Measurements from ENCODE around the gene PHLPP1. TPM values are rescaled to one million over a fixed set of nuclear protein-coding genes. Genes with fewer than 3 reads are reported as not detected.

Gene PHLPP1
- total RNA-seq, 5 donors from 2014 or later (not counting 1 experiment from before 2014, with no cell fraction given), result 6.9 to 11.5 (median 7.4) TPM

DNA sequence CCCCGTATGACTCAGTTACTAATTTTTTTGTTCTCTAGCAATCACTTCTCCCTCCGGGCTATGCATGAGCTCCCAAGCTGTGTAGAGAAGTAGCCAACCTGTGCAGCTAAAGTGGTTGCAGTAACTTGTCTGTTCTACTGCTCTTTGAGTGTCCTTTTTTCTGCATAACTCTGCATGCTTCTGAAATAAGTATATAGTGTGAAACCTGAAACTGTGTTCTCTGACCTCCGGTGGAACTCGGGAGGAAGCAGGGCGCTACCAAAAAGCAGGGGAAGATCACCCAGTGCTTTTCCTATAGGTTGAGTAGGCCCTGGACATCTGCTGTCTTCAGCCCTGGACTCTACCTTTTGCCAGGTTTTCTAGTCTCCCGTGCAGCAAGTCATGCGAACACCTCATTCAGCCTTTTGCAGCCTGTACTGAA, 47.8 kb downstream of the PHLPP1 start:
- H3K27me3 Mint-ChIP-seq, result no peaks in the 10 kb centered on the region
- no peak overlapping the region for H3K27ac ChIP-seq (ENCODE audit: low read length)
- no peak overlapping the region for H3K4me3 Mint-ChIP-seq
- no peaks in the 10 kb centered on the region for H3K9me3 Mint-ChIP-seq
- H3K27ac Mint-ChIP-seq, result no peak overlapping the region
- no peaks in the 10 kb centered on the region for H3K4me1 ChIP-seq (ENCODE audit: control insufficient read depth in 1 of 2, extremely low read depth in 1 of 2, insufficient read depth in 2 of 2, low read length in 2 of 2)
- ChIA-PET POLR2A (interaction anchor here in 1 of 2 donors (0.7 kb wide), 1 partner anchor 197 kb away, joined by 6 read pairs; no protein-coding TSS in a partner anchor), CTCF (no interaction called here)
- ATAC-seq (replicated peaks in 1 of 4) (no peak), DNase-seq (no peak)
- 81% methylated on average over 3 of the region's 7 CpGs for WGBS (ENCODE audit: insufficient coverage)
- H3K4me3 ChIP-seq (ENCODE audit: control insufficient read depth in 1 of 2, extremely low read depth in 1 of 2, low read length in 1 of 2), result no peak overlapping the region
- H3K27me3 ChIP-seq (replicated peaks in 1 of 2; ENCODE audit: control insufficient read depth in 2 of 2, extremely low read depth in 1 of 2, insufficient read depth in 2 of 2, low read length in 1 of 2), result no peaks in the 10 kb centered on the region
- peaks cover 3% of the 10 kb centered on the region for H3K36me3 Mint-ChIP-seq
- no peaks in the 10 kb centered on the region for H3K36me3 ChIP-seq (ENCODE audit: control insufficient read depth in 2 of 2, extremely low read depth in 1 of 2, insufficient read depth in 1 of 2, low read length in 1 of 2)
- H3K4me1 Mint-ChIP-seq, result peaks cover 5 to 10% (median 6%) of the 10 kb centered on the region in 3 donors
- H3K9me3 ChIP-seq, result no peaks in the 10 kb centered on the region

DNA sequence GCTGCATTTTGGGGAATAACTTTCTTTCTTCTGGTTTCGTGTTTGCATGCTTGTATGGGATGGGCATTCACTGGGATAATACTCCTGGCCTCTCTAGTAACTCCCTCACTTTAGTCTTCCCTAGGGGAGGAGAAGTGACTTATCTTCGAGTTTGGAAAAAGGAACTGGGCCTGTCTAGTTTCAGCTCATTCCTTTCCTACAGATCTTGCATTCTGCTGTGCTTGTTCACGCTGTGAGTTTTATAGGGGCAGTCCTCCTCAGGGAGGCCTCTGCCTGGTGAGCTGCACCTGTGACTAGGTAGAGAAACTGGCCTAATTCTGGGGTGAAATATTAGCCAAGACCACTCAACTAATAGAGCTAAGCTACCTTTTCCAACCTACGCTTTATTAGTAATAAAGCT, 50.9 kb downstream of the PHLPP1 start:
- ATAC-seq (replicated peaks in 1 of 4) (no peak), DNase-seq (no peak)
- Histone ChIP-seq H3K4me3 (ENCODE audit: control insufficient read depth in 1 of 2, extremely low read depth in 1 of 2, low read length in 1 of 2) (no peak overlapping the region), H3K36me3 (ENCODE audit: control insufficient read depth in 2 of 2, extremely low read depth in 1 of 2, insufficient read depth in 1 of 2, low read length in 1 of 2) (no peaks in the 10 kb centered on the region), H3K9me3 (no peaks in the 10 kb centered on the region), H3K4me1 (ENCODE audit: control insufficient read depth in 1 of 2, extremely low read depth in 1 of 2, insufficient read depth in 2 of 2, low read length in 2 of 2) (no peaks in the 10 kb centered on the region), H3K27me3 (replicated peaks in 1 of 2; ENCODE audit: control insufficient read depth in 2 of 2, extremely low read depth in 1 of 2, insufficient read depth in 2 of 2, low read length in 1 of 2) (no peaks in the 10 kb centered on the region), H3K27ac (ENCODE audit: low read length) (no peak overlapping the region)
- ChIA-PET POLR2A (no interaction called here), CTCF (no interaction called here)
- H3K4me1 Mint-ChIP-seq, result peaks cover 9 to 12% (median 12%) of the 10 kb centered on the region in 3 donors
- no CpG with 5 or more reads among the region's 4 CpGs for WGBS (ENCODE audit: insufficient coverage)
- no peak overlapping the region for H3K4me3 Mint-ChIP-seq
- no peak overlapping the region for H3K27ac Mint-ChIP-seq
- H3K36me3 Mint-ChIP-seq, result no peaks in the 10 kb centered on the region
- H3K9me3 Mint-ChIP-seq, result no peaks in the 10 kb centered on the region
- H3K27me3 Mint-ChIP-seq, result no peaks in the 10 kb centered on the region

DNA sequence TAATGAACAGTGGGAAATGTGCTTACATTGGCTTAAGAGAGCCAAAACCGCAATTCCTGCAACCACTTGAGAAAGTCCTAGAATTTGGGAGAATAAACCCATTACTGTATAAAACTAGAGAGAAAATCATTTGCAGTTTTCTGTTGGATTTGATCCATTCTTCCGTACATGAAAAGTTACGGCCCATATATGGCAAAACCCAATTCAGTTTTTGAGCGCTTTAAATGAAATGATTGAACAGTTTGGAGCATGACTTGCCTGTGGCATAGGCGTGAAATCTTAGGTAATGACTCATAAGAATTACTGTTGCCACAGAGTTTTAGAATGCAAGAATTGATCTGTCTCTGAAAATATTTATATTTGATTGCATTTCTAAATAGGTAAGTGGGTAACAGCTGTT, 52.0 kb downstream of the PHLPP1 start:
- H3K36me3 ChIP-seq (ENCODE audit: control insufficient read depth in 2 of 2, extremely low read depth in 1 of 2, insufficient read depth in 1 of 2, low read length in 1 of 2), result no peaks in the 10 kb centered on the region
- Mint-ChIP-seq H3K4me3 (no peak overlapping the region), H3K27ac (no peak overlapping the region), H3K4me1 (peaks cover 17 to 21% (median 20%) of the 10 kb centered on the region in 3 donors), H3K9me3 (no peaks in the 10 kb centered on the region), H3K36me3 (no peaks in the 10 kb centered on the region), H3K27me3 (no peaks in the 10 kb centered on the region)
- H3K4me3 ChIP-seq (ENCODE audit: control insufficient read depth in 1 of 2, extremely low read depth in 1 of 2, low read length in 1 of 2), result no peak overlapping the region
- DNase-seq (no peak), ATAC-seq (replicated peaks in 1 of 4) (no peak)
- POLR2A ChIA-PET, result no interaction called here
- CTCF ChIA-PET, result no interaction called here
- H3K27ac ChIP-seq (ENCODE audit: low read length), result no peak overlapping the region
- 97% methylated on average over 3 of the region's 5 CpGs for WGBS (ENCODE audit: insufficient coverage)
- no peaks in the 10 kb centered on the region for H3K9me3 ChIP-seq
- H3K4me1 ChIP-seq (ENCODE audit: control insufficient read depth in 1 of 2, extremely low read depth in 1 of 2, insufficient read depth in 2 of 2, low read length in 2 of 2), result no peaks in the 10 kb centered on the region
- H3K27me3 ChIP-seq (replicated peaks in 1 of 2; ENCODE audit: control insufficient read depth in 2 of 2, extremely low read depth in 1 of 2, insufficient read depth in 2 of 2, low read length in 1 of 2), result no peaks in the 10 kb centered on the region

DNA sequence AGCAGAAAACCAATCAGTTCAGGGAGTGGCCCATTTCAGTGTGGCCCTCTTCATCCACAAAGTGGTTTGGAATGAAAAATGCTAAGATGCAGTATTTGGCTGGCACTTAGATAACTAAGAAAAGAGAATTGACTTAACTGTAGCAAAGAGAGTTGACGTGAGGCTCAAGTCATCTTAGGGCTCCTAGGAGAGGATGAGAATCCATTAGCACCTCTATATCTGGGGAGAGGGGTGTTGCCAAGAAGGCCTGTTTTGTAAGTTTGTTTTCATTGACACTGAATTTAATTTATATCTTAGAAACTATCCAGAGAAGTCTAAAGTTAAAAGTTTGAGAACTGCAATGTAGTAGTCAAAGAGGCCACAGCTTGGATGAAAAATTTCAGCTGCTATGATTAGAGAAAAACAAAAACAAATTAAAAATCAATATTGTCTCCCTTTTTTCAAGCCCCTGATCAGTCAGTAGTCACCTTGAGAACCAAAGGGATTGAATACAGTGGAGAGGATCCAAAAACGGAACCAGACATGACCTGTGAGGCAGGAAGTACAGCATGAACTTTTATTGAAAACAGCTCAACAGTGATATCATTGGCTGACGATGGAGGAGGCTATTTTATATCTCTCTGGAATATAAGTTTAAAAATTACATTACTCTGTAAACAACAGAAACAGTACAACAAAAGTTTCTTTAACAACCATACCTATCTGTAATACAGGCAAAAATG, 52.7 kb downstream of the PHLPP1 start:
- Mint-ChIP-seq H3K4me1 (peaks cover 17 to 21% (median 20%) of the 10 kb centered on the region in 3 donors), H3K27me3 (no peaks in the 10 kb centered on the region), H3K9me3 (no peaks in the 10 kb centered on the region), H3K36me3 (no peaks in the 10 kb centered on the region), H3K27ac (no peak overlapping the region), H3K4me3 (no peak overlapping the region)
- Histone ChIP-seq H3K36me3 (ENCODE audit: control insufficient read depth in 2 of 2, extremely low read depth in 1 of 2, insufficient read depth in 1 of 2, low read length in 1 of 2) (no peaks in the 10 kb centered on the region), H3K4me1 (ENCODE audit: control insufficient read depth in 1 of 2, extremely low read depth in 1 of 2, insufficient read depth in 2 of 2, low read length in 2 of 2) (no peaks in the 10 kb centered on the region), H3K9me3 (no peaks in the 10 kb centered on the region), H3K27me3 (replicated peaks in 1 of 2; ENCODE audit: control insufficient read depth in 2 of 2, extremely low read depth in 1 of 2, insufficient read depth in 2 of 2, low read length in 1 of 2) (no peaks in the 10 kb centered on the region), H3K4me3 (ENCODE audit: control insufficient read depth in 1 of 2, extremely low read depth in 1 of 2, low read length in 1 of 2) (no peak overlapping the region), H3K27ac (ENCODE audit: low read length) (no peak overlapping the region)
- ATAC-seq (replicated peaks in 1 of 4) (no peak), DNase-seq (no peak)
- 100% methylated on average over 1 of the region's 3 CpGs for WGBS (ENCODE audit: insufficient coverage)
- CTCF ChIA-PET, result no interaction called here
- POLR2A ChIA-PET, result no interaction called here

DNA sequence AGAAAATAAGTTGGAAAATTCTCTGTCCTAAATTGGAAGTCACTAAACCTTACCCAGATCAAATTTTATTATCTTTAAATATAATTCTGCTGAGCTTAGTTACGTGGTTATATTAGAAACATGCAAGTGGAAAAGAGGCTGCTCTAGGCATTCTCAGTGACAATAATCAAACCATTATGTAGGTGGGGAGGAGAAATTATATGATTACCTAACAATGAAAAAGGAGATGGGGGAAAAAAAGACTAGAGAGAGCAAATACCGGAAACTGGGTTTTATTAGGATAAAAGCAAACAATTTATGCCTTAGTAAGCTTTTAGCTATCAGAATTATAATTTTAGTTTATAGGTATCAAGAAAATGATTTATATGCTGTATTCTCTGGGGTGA, 53.2 kb downstream of the PHLPP1 start:
- WGBS (ENCODE audit: insufficient coverage), result no CpG with 5 or more reads among the region's 2 CpGs
- Histone ChIP-seq H3K27me3 (replicated peaks in 1 of 2; ENCODE audit: control insufficient read depth in 2 of 2, extremely low read depth in 1 of 2, insufficient read depth in 2 of 2, low read length in 1 of 2) (no peaks in the 10 kb centered on the region), H3K9me3 (no peaks in the 10 kb centered on the region), H3K4me3 (ENCODE audit: control insufficient read depth in 1 of 2, extremely low read depth in 1 of 2, low read length in 1 of 2) (no peak overlapping the region), H3K27ac (ENCODE audit: low read length) (no peak overlapping the region), H3K4me1 (ENCODE audit: control insufficient read depth in 1 of 2, extremely low read depth in 1 of 2, insufficient read depth in 2 of 2, low read length in 2 of 2) (no peaks in the 10 kb centered on the region), H3K36me3 (ENCODE audit: control insufficient read depth in 2 of 2, extremely low read depth in 1 of 2, insufficient read depth in 1 of 2, low read length in 1 of 2) (no peaks in the 10 kb centered on the region)
- ChIA-PET CTCF (no interaction called here), POLR2A (no interaction called here)
- Mint-ChIP-seq H3K4me3 (no peak overlapping the region), H3K36me3 (no peaks in the 10 kb centered on the region), H3K4me1 (peaks cover 17 to 21% (median 20%) of the 10 kb centered on the region in 3 donors), H3K27ac (no peak overlapping the region), H3K9me3 (no peaks in the 10 kb centered on the region), H3K27me3 (no peaks in the 10 kb centered on the region)
- ATAC-seq (replicated peaks in 1 of 4) (no peak), DNase-seq (no peak)

DNA sequence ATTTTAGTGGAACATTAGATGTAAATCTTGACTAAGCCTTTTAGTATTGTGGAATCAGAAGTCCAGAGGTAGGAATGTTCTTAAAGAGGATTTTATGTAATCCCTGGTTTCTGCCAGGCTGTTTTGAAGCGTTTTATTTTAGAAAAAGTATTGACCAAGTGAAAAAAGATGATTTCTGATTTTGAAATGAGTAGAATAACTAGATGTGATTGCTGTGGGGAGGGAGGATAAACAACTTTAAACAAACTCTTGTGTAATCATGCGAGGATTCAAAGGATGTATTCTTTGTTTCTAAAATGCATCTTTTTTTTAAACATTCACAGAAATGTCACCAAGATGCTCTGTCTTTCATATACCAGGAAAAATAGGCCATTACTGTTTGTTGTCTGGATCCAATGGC, 53.9 kb downstream of the PHLPP1 start:
- Histone ChIP-seq H3K4me3 (ENCODE audit: control insufficient read depth in 1 of 2, extremely low read depth in 1 of 2, low read length in 1 of 2) (no peak overlapping the region), H3K36me3 (ENCODE audit: control insufficient read depth in 2 of 2, extremely low read depth in 1 of 2, insufficient read depth in 1 of 2, low read length in 1 of 2) (no peaks in the 10 kb centered on the region), H3K27me3 (replicated peaks in 1 of 2; ENCODE audit: control insufficient read depth in 2 of 2, extremely low read depth in 1 of 2, insufficient read depth in 2 of 2, low read length in 1 of 2) (no peaks in the 10 kb centered on the region), H3K4me1 (ENCODE audit: control insufficient read depth in 1 of 2, extremely low read depth in 1 of 2, insufficient read depth in 2 of 2, low read length in 2 of 2) (no peaks in the 10 kb centered on the region), H3K9me3 (no peaks in the 10 kb centered on the region), H3K27ac (ENCODE audit: low read length) (no peak overlapping the region)
- Mint-ChIP-seq H3K4me3 (no peak overlapping the region), H3K9me3 (no peaks in the 10 kb centered on the region), H3K4me1 (peaks cover 17 to 21% (median 20%) of the 10 kb centered on the region in 3 donors), H3K27me3 (no peaks in the 10 kb centered on the region), H3K27ac (no peak overlapping the region), H3K36me3 (no peaks in the 10 kb centered on the region)
- ATAC-seq (replicated peaks in 1 of 4) (no peak), DNase-seq (no peak)
- ChIA-PET CTCF (no interaction called here), POLR2A (no interaction called here)
- 100% methylated on average over 1 of the region's 2 CpGs for WGBS (ENCODE audit: insufficient coverage)
